Bronchial epithelial cell (primary cell): ENCODE data around the gene TAF15. TPM values are rescaled to one million over a fixed set of nuclear protein-coding genes. Genes with fewer than 3 reads are reported as not detected.
A peak's percentile ranks its signal among the peaks of the same experiment; 100 is the strongest.

Experiments
- DNase-seq: peaks from one replicate; pipeline ENCODE4 v3.0.0-alpha.2; 2010; ENCODE audit warnings: low read depth
- FAIRE-seq: peaks from 2 replicates; lab custom pipeline; 2011; peaks lifted over from hg19 to GRCh38; lab: Jason Lieb, UNC
- H3K27me3 ChIP-seq: 2 replicates; pipeline ENCODE4 v1.5.1; 2011; ENCODE audit warnings: low read length; ENCODE audit not compliant: control insufficient read depth, insufficient read depth
- H3K36me3 ChIP-seq: 2 replicates; pipeline ENCODE4 v1.5.1; 2011; ENCODE audit warnings: low read length; ENCODE audit not compliant: control insufficient read depth, insufficient read depth
- H3K4me3 ChIP-seq: 2 replicates; pipeline ENCODE4 v1.5.1; 2011; ENCODE audit warnings: mild to moderate bottlenecking, low read depth, low read length, control low read depth
- total RNA-seq: library from RNA; depleted of rRNA; stranded (reverse); fragments of >200 nt; gene quantifications from 2 replicates; pipeline ENCODE4 v1.2.1, GENCODE V29; 2014
- TF ChIP-seq, protein P1 (sequence below): IDR thresholded peaks from 2 replicates; pipeline ENCODE4 v1.5.1; 2011; ENCODE audit warnings: mild to moderate bottlenecking, moderate library complexity, low read length, control low read depth, inconsistent platforms; ENCODE audit not compliant: insufficient read depth, severe bottlenecking

Gene TAF15
- total RNA-seq, 1 donor from 2014 or later, result 69.5 TPM

DNA sequence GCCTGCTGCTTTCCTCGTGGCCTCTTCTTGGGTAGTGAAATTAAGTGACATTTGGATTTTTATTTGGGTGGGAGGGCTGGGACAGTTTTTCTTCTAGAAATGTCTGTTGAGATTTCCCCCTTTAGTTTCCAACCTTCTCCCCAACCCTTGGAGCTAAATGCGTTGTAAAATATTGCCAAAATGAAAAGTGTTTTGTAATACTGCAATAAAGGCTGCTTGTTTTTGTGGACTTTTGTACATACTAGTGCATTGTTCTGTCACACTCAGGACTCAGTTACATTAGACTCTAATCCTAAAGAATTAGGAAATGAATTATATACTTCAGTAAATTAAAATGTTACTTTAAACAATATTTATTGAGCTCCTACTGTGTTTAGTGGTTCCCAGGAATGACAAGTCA is 37.7 kb downstream of the TAF15 start:
- TF ChIP-seq, protein P1, sequence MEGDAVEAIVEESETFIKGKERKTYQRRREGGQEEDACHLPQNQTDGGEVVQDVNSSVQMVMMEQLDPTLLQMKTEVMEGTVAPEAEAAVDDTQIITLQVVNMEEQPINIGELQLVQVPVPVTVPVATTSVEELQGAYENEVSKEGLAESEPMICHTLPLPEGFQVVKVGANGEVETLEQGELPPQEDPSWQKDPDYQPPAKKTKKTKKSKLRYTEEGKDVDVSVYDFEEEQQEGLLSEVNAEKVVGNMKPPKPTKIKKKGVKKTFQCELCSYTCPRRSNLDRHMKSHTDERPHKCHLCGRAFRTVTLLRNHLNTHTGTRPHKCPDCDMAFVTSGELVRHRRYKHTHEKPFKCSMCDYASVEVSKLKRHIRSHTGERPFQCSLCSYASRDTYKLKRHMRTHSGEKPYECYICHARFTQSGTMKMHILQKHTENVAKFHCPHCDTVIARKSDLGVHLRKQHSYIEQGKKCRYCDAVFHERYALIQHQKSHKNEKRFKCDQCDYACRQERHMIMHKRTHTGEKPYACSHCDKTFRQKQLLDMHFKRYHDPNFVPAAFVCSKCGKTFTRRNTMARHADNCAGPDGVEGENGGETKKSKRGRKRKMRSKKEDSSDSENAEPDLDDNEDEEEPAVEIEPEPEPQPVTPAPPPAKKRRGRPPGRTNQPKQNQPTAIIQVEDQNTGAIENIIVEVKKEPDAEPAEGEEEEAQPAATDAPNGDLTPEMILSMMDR, result no peak
- Histone ChIP-seq H3K4me3 (no peak overlapping the region), H3K36me3 (peaks cover 25% of the 10 kb centered on the region), H3K27me3 (no peaks in the 10 kb centered on the region)
- DNase-seq, result no peak
- FAIRE-seq, result no peak

DNA sequence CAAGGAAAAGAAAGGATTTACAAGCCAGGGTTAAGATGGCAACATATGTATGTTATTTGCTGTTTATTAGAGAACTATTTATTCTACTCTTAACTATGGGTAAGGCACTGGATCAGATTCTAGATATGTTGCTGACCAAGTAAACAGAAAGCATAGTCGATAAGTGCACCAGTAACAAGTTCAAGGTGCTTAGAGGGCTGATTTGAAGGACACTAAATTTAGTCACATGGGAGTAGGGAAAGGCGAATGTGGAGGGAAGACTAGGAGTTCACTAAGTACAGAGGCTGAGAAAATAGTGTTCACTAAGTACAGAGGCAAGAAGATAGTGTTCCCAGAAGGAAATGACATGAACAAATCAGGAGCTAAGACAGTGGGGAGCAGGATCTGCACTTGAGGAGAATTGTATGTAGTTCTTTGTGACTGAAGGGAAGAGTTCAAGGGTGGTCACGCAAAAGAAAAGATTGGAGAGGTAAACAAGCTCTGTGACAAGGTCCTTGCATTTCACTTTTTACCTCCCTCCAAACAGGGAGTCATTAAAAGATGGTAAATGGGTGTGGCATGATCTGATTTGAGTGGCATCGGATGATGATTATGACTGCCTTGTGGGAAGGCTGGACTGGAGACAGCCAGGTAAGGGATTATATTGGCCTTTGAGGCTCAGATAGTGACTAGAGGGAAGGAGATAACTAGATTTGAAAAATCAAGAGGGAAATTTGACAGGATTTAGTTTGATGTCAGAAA is 38.5 kb downstream of the TAF15 start:
- TF ChIP-seq, protein P1, result no peak
- FAIRE-seq, result no peak
- H3K36me3 ChIP-seq, result peaks cover 23% of the 10 kb centered on the region
- H3K4me3 ChIP-seq, result no peak overlapping the region
- no peaks in the 10 kb centered on the region for H3K27me3 ChIP-seq
- DNase-seq, result no peak

DNA sequence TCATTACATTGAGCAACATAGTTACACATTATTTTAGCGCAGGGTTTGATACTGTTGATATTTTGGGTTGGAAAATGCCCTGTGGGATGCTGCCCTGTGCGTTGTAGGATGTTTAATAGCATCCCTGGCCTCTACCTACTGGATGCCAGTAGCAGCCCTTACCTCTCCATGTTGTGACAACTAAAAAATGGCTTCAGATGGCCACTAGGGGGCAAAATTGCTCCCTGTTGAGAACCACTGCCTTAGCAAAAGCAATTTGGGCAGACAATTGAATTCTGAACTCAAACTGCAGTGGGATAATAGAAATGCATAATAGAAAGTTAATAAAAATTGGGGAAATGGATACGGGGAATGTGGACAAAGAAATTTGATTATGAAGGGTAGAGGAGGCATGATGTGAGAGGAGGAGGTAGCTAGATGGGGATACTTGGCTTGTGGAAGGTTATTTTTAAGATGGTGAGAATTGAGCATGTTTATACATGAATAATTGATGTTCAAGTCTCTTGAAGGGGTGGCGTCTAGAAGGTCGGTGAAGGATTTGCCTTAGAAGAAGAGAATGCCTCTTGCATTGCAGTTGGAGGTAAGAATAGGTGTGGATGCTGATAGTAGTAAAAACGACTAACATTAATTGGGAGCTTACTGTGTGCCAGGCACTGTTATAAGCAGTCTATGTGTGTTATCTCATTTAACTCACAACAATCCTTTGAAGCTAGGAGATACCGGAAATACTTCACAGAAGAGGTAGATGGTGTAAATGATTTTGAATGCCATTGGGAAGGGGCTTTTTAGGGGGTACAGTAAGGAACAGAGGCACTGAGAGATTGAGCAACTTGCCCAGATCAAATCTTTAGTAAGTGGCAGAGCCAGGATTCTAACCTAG is 40.4 kb downstream of the TAF15 start:
- no peak overlapping the region for H3K4me3 ChIP-seq
- DNase-seq (peak; percentile 59), FAIRE-seq (no peak)
- no peaks in the 10 kb centered on the region for H3K27me3 ChIP-seq
- H3K36me3 ChIP-seq, result peaks cover 14% of the 10 kb centered on the region
- TF ChIP-seq, protein P1, result peak; percentile 65

DNA sequence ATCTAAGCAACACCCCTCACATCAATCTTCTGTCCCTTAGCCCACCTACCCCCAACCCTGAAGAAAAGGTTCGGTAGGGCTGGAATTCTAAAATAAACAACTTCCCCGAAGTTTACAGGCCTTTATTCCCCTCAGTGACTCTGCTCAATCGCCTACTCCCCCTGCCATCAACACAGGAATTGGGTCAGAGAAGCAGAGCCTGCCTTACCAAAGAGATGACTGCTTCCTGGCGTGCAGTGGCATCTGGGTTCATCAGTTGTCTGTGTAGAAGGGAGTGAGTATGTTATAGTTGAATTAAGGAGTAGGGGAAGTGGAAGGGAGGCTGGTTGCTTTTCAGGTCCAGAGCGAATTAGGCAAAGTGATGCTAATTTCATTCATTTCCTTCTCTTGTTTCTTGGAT is 46.7 kb downstream of the TAF15 start:
- no peak overlapping the region for H3K4me3 ChIP-seq
- no peak for DNase-seq
- peaks cover 2% of the 10 kb centered on the region for H3K36me3 ChIP-seq
- no peak for FAIRE-seq
- H3K27me3 ChIP-seq, result no peaks in the 10 kb centered on the region
- TF ChIP-seq, protein P1, result no peak

DNA sequence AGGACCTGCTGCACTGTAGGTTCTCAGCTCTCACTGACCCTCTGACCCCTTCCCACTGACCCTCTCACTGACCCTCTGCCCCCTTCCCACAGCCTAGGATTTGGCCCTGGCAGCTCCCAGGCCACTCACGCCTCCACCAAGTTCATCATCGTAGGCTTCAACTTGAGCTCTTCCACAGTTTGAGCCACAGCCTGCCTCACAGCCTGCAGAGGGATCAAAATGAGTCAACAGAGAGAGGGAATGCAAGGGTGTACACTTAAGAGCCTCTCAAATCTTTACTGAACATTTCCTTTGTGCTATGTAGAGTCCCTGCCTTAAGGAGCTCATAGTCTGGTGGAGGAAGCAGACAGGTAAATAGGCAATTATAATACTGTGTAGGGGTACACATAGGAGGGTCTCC is 47.3 kb downstream of the TAF15 start:
- no peak overlapping the region for H3K4me3 ChIP-seq
- H3K27me3 ChIP-seq, result no peaks in the 10 kb centered on the region
- peaks cover 2% of the 10 kb centered on the region for H3K36me3 ChIP-seq
- no peak for DNase-seq
- FAIRE-seq, result no peak
- TF ChIP-seq, protein P1, result no peak
